ENCODE data around the gene TBC1D32. TPM values are rescaled to one million over a fixed set of nuclear protein-coding genes. Genes with fewer than 3 reads are reported as not detected.
A peak's percentile ranks its signal among the peaks of the same experiment; 100 is the strongest.
"Not testable (repeated sequence)": the region's sequence is repeated elsewhere in the genome, so short reads cannot be mapped to it uniquely, and the experiment has no call there.

The TBC1D32 gene
- polyA plus RNA-seq, 3 donors from 2014 or later: 0.67 to 2.6 (median 0.83) TPM

DNA sequence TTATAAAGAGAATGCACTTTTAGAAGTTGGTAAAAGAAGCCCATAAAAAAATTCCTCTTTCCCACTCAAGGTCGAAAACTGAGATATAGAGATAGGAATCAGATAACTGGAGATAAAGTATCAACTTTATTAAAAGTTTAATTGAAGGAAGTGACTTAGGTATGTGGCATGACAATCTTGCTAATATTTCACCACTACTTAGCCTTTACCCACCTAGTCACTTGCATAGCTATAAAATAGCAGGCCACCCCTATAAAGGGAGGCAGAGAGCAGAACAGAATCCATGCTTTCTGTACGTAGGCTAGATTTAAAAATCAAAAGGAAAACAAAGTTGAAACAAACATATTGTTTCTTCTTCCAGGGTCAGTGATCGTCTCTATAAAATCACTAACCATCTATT is 13.2 kb upstream of the TBC1D32 start:
- Mint-ChIP-seq H3K36me3 (no peaks in the 10 kb centered on the region), H3K9me3 (no peaks in the 10 kb centered on the region), H3K27ac (no peak overlapping the region), H3K4me1 (no peaks in the 10 kb centered on the region), H3K4me3 (no peak overlapping the region), H3K27me3 (ENCODE audit: low read depth in 3 of 3) (peaks cover 9 to 14% (median 13%) of the 10 kb centered on the region in 3 donors)
- no peak for DNase-seq

DNA sequence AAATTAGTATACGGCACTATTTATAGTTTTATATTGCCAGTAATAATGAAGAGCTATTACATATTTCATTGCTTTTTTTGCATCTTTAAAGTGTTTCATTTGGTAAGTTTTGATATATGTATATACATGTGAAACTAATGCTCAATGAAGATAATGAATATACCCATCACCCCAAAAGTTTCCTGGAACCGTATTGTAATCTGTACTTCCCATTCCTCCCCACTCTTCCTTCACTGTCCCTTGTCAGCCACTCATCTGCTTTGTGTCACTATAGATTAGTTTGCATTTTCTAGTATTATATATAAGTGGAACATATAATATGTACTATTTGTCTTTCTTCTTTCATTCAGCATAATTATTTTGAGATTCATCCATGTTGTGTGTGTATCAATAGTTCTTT is 10.3 kb upstream of the TBC1D32 start:
- no peaks in the 10 kb centered on the region for H3K4me1 Mint-ChIP-seq
- no peak overlapping the region for H3K27ac Mint-ChIP-seq
- DNase-seq: no peak
- peaks cover 3 to 11% (median 7%) of the 10 kb centered on the region in 3 donors for H3K27me3 Mint-ChIP-seq (ENCODE audit: low read depth in 3 of 3)
- no peak overlapping the region for H3K4me3 Mint-ChIP-seq
- H3K9me3 Mint-ChIP-seq: no peaks in the 10 kb centered on the region
- no peaks in the 10 kb centered on the region for H3K36me3 Mint-ChIP-seq

DNA sequence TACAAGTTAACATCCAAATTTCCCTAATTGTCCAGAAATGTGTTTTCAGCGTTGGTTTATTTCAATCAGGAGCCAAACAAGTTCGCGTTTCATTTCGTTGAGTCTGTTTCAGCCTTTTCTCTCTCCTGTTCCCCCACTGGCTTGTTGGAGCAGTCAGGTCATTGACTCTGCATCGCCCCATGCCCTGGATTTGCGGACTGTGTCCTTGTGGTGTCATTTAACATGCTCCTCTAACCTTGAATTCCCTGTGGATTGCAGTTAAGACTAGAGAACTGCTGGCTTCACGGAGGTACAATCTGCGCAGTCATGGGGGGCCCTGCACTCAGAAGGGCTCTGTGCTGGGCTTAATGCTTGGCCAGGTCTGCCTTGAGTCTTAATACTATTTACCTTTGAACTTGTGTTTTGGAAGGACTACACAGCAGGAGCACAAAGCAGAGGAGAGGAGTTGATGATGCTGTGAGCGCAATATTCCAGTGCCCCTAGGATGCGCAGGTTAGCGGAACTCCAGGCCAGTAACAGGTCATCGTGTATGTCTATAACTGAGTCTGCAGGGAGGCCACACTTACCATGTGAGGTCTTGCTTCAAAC is 5.5 kb upstream of the TBC1D32 start:
- Mint-ChIP-seq H3K27me3 (ENCODE audit: low read depth in 3 of 3) (peaks cover 5 to 14% (median 10%) of the 10 kb centered on the region in 3 donors), H3K4me1 (peaks cover 6 to 9% of the 10 kb centered on the region in 2 donors), H3K9me3 (no peaks in the 10 kb centered on the region), H3K4me3 (no peak overlapping the region), H3K27ac (no peak overlapping the region), H3K36me3 (no peaks in the 10 kb centered on the region)
- DNase-seq: no peak

DNA sequence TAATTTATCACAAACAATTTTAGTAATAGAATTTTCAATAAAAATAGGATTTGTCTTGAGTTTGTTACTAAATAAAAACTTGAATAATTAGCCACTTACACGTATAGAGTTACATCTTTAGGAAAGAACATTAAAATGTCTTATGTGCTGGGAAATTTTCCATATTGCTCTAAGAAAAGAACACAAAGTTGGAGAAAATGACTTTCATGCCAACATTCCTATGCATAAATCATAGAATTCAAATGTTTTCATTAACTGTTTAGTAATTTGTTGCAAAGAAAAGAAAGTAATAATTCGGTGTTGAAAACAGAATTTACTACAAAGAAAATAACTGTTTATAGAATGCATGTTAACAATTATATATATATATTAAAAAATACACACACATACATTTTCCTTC is 4.7 kb upstream of the TBC1D32 start:
- Mint-ChIP-seq H3K9me3 (no peaks in the 10 kb centered on the region), H3K4me1 (peaks cover 13 to 16% of the 10 kb centered on the region in 2 donors), H3K4me3 (no peak overlapping the region), H3K27ac (no peak overlapping the region), H3K36me3 (no peaks in the 10 kb centered on the region), H3K27me3 (ENCODE audit: low read depth in 3 of 3) (peaks cover 11 to 21% (median 15%) of the 10 kb centered on the region in 3 donors)
- DNase-seq: no peak

DNA sequence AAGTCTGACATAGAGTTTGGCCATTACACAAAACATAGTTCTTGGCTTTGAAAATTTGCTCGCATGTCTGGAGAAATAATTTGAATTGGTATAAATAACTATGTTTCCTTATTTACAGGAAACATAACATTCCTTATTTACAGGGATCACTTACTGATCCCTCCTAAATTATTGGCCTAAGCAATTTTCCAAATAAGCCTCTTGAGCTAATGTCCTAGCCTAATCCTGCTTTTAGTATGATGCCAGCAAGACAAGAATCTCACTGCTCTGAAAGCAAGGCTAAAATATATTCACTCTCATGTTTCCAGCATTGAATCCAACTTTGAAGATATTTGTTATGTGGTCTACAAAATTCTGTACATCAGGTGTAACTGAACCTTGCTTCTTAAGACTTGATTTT is 4.1 kb upstream of the TBC1D32 start:
- Mint-ChIP-seq H3K4me1 (peaks cover 15 to 19% of the 10 kb centered on the region in 2 donors), H3K4me3 (no peak overlapping the region), H3K36me3 (no peaks in the 10 kb centered on the region), H3K9me3 (no peaks in the 10 kb centered on the region), H3K27me3 (ENCODE audit: low read depth in 3 of 3) (peaks cover 11 to 22% (median 15%) of the 10 kb centered on the region in 3 donors), H3K27ac (no peak overlapping the region)
- no peak for DNase-seq

DNA sequence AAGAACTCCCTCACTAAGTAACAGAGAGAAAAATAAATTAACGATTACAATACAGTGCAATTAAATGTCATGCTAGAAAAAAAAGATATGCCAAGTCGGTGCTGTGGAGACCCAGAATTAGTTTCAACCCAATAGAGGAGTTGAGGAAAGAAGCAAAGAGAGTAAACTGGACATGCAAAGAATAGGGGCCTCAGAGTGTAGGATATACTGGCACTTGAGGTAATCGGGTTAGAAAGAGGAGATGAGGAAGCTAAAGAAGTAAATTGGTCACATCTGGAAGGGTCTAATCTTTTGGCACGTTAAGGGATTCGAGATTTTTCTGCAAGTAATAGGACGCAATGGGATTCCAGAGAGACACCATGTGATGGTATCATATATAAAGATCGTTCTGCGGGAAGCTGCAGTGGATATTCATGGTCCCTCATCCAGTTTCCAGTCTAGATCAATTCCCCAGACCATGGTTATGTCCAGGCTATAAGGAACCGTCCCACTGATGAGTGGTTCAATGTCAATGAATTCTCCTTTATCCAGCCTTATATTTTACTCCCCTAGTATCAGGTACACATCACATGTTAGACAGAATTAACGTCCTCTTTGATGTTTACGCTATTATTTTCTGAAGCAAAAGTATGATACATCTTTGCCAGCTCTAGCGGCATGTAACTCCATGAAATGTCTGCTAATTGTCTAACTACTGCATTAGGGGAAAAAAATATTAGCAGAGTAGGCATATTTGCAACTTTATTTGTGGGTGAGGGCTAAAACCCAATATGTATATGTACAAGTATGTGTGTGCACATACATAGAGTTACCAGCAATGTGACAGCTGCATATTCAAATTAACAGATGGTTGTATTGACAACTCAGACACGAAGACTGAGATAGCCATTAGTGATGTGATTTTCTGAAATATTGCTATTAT is 1.1 kb upstream of the TBC1D32 start:
- Mint-ChIP-seq H3K9me3 (no peaks in the 10 kb centered on the region), H3K36me3 (no peaks in the 10 kb centered on the region), H3K27me3 (ENCODE audit: low read depth in 3 of 3) (peaks cover 11 to 15% (median 12%) of the 10 kb centered on the region in 3 donors), H3K4me3 (peak overlapping the region; percentile 96 to 98 (median 96)), H3K27ac (peak overlapping the region; percentile 94 to 100 (median 98)), H3K4me1 (peaks cover 16 to 37% of the 10 kb centered on the region in 2 donors)
- DNase-seq: no peak

DNA sequence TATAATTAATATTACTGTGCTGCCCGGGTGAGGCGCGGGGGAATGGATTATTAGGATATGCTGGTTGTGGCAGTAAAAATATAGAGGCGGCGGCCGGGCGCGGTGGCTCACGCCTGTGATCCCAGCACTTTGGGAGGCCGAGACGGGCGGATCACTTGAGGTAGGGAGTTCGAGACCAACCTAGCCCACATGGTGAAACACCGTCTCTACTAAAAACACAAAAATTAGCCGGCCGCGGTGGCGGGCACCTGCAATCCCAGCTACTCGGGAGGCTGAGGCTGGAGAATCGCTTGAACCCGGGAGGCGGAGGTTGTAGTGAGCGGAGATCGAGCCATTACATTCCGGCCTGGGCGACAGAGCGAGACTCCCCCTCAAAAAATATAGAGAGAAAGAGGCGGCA is 586 bp downstream of the TBC1D32 start:
- not testable (repeated sequence) for DNase-seq, H3K9me3 Mint-ChIP-seq, H3K36me3 Mint-ChIP-seq
- peaks cover 16 to 37% of the 10 kb centered on the region in 2 donors for H3K4me1 Mint-ChIP-seq
- peak overlapping the region; percentile 78 to 100 (median 98) for H3K27ac Mint-ChIP-seq
- peak overlapping the region; percentile 96 to 98 (median 96) for H3K4me3 Mint-ChIP-seq
- H3K27me3 Mint-ChIP-seq (ENCODE audit: low read depth in 3 of 3): peaks cover 8 to 12% (median 9%) of the 10 kb centered on the region in 3 donors

DNA sequence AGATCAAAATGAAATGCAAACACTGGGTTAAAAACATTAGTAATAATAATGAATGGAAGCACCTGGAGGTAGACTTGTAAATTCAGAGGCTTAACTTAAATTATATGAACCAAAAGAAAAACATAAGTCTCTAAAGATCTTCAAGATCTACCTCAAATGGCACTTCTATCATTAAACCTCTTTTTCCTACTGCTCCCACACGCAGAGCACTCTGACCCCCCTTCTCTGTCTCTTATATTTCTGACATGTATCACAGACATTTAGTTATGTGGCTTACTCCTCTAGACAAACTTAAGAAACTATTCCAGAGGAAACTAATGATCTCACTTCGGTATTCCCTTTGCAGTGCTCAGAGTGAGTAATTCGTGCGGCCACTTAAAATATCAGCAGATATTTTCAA is 1.1 kb downstream of the TBC1D32 start:
- Mint-ChIP-seq H3K9me3 (no peaks in the 10 kb centered on the region), H3K4me3 (peak overlapping the region; percentile 96 to 98 (median 96)), H3K36me3 (no peaks in the 10 kb centered on the region)

DNA sequence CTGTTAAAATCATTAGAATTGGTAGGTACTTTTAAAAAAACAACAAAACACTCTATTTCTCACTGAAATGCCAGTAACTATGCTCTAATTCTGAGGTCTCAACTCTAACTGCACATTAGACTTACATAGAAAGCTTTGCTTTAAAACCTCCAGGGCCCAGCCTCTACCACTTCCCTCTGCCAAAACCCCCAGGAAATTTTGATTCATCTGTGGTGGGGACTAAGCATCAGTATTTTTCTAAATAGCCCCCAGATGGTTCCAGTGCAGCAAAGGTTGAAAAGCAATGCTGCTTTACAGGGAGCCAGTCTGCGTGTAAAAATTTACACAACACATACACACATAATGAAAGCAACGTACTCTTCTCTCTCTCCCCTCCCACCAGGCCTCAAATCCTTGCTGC is 3.8 kb downstream of the TBC1D32 start:
- DNase-seq: no peak
- no peaks in the 10 kb centered on the region for H3K36me3 Mint-ChIP-seq
- peak overlapping the region in 1 of 6 donors; percentile 20 for H3K27ac Mint-ChIP-seq
- no peaks in the 10 kb centered on the region for H3K9me3 Mint-ChIP-seq
- H3K4me1 Mint-ChIP-seq: peaks cover 16 to 36% of the 10 kb centered on the region in 2 donors
- no peak overlapping the region for H3K4me3 Mint-ChIP-seq
- H3K27me3 Mint-ChIP-seq (ENCODE audit: low read depth in 3 of 3): peaks cover 7 to 12% (median 8%) of the 10 kb centered on the region in 3 donors

More for the DNA sequence above, 1.1 kb downstream of the TBC1D32 start:
- Mint-ChIP-seq H3K4me1 (peaks cover 16 to 37% of the 10 kb centered on the region in 2 donors), H3K27ac (peak overlapping the region; percentile 32 to 100 (median 96)), H3K27me3 (ENCODE audit: low read depth in 3 of 3) (peaks cover 8 to 12% (median 9%) of the 10 kb centered on the region in 3 donors)
- DNase-seq: no peak

DNA sequence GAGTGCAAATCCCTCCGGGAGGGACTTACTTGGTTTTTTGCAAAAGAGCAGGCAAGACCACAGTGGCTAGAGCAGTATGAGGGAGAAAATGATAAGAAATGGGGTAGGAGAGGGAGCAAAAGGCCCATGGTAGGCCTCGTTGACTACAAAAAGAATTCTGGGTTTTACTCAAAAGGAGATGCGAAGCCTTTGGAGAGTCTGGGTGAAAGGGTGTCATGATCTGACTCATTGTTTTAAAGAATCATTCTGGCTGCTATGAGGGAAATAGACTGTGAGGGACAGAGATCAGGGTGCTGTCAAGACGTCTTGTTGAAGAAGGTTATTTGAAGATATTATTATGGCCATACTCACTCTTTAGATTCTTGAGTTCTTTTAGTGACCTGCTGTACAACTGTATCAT is 13.0 kb downstream of the TBC1D32 start:
- H3K36me3 Mint-ChIP-seq: peaks cover 3 to 13% (median 11%) of the 10 kb centered on the region in 3 donors
- DNase-seq: no peak
- no peak overlapping the region for H3K27ac Mint-ChIP-seq
- no peaks in the 10 kb centered on the region for H3K27me3 Mint-ChIP-seq (ENCODE audit: low read depth in 3 of 3)
- peaks cover 0 to 2% of the 10 kb centered on the region in 2 donors for H3K4me1 Mint-ChIP-seq
- no peaks in the 10 kb centered on the region for H3K9me3 Mint-ChIP-seq
- no peak overlapping the region for H3K4me3 Mint-ChIP-seq

DNA sequence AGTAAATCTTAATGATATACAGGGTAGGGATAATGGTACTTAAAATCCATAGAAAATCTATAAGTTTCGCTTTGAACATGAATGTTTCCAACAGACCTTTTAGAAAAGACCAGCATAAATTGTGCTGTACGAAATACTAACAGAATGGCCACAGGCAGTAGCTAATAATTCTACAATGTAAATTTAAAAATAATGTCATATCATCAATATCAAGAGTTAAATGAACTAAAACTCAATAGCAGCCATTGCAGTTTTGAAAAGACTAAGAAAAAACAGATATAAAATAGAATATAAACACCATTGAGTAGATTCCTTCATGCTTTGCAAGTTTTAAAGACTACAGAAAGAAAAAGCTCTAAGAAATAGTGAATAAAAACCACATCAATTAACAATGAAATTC is 14.7 kb downstream of the TBC1D32 start:
- Mint-ChIP-seq H3K27me3 (ENCODE audit: low read depth in 3 of 3) (no peaks in the 10 kb centered on the region), H3K27ac (no peak overlapping the region), H3K4me1 (peaks cover 0 to 2% of the 10 kb centered on the region in 2 donors), H3K36me3 (peaks cover 3 to 13% (median 11%) of the 10 kb centered on the region in 3 donors), H3K9me3 (no peaks in the 10 kb centered on the region), H3K4me3 (no peak overlapping the region)
- DNase-seq: no peak

DNA sequence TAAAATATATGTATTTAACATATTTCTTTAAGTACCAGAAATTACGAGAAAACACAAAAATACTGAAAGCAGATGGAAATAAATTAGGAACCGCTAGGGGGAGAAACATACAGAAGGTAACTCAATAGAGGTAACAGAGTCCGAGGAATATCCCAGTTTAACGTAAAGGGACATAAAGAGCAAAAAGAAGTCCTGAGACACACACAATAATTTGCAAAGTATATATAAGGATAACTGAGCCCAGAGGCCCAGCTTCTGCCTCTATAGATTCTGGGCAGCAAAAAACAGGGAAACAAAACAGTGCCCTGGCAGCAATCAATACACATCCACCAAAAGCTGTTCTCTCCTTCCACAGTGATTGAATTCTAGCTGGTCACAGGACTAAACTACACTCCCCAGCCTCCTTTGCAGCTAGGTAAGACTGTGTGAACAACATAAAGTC is 15.1 kb downstream of the TBC1D32 start:
- peaks cover 0 to 2% of the 10 kb centered on the region in 2 donors for H3K4me1 Mint-ChIP-seq
- H3K4me3 Mint-ChIP-seq: peak overlapping the region in 3 of 5 donors; percentile 7 to 36 (median 22)
- no peak for DNase-seq
- no peaks in the 10 kb centered on the region for H3K27me3 Mint-ChIP-seq (ENCODE audit: low read depth in 3 of 3)
- H3K27ac Mint-ChIP-seq: no peak overlapping the region
- H3K36me3 Mint-ChIP-seq: peaks cover 3 to 13% (median 11%) of the 10 kb centered on the region in 3 donors
- H3K9me3 Mint-ChIP-seq: no peaks in the 10 kb centered on the region

DNA sequence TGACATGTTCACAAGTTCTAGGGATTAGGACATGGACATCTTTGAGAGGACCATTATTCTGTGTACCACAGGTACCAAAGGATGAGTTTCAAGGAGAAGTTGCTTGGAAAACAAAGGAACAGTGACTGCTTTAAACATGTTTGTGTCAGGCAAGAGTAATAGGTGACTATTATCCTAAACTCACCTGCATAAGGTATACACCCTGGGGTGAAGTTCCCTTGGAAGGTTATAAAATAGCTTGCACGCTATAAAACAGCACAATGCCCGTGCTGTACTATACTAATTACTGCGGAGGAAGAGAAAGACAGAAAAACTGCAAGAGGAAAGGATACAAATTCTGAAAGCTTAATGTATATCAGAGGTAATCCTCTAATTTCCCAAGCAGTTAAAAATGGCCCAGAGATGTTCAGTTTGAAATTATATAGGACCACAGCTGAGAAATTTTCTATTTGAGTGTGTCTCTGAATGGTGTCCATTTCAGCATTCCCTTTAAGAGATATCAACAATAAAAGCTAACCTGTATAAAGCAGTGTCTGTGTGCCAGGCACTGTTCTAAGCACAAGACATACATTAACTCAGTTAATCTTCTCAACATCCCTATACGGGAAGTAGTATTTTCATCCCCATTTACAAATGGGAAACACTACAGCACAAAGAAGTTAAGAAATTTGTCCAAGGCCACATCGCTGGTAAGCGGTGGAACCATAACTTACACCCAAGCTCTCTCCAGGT is 19.7 kb downstream of the TBC1D32 start:
- Mint-ChIP-seq H3K27me3 (ENCODE audit: low read depth in 3 of 3) (peaks cover 0 to 2% (median 0%) of the 10 kb centered on the region in 3 donors), H3K9me3 (peaks cover 0 to 2% (median 0%) of the 10 kb centered on the region in 6 donors), H3K36me3 (peaks cover 7 to 15% (median 9%) of the 10 kb centered on the region in 3 donors), H3K4me1 (peaks cover 0 to 2% of the 10 kb centered on the region in 2 donors), H3K27ac (no peak overlapping the region), H3K4me3 (no peak overlapping the region)
- no peak for DNase-seq
